ENCODE measurements around the gene SMARCD2.
A peak's percentile ranks its signal among the peaks of the same experiment; 100 is the strongest.
"Not testable (repeated sequence)": the region's sequence is repeated elsewhere in the genome, so short reads cannot be mapped to it uniquely, and the experiment has no call there.

Gene SMARCD2
- 146 to 198 (median 164) reads per million in 4 experiments for total RNA-seq

- peak; percentile 97 for DNase-seq
Measured at GRCh38 chr17:63842540-63843386, at the start of gene SMARCD2. Gene SMARCD2, minus strand, starts transcription at chr17:63842685. Its CDS starts 11 bp downstream, at chr17:63842674.

DNA sequence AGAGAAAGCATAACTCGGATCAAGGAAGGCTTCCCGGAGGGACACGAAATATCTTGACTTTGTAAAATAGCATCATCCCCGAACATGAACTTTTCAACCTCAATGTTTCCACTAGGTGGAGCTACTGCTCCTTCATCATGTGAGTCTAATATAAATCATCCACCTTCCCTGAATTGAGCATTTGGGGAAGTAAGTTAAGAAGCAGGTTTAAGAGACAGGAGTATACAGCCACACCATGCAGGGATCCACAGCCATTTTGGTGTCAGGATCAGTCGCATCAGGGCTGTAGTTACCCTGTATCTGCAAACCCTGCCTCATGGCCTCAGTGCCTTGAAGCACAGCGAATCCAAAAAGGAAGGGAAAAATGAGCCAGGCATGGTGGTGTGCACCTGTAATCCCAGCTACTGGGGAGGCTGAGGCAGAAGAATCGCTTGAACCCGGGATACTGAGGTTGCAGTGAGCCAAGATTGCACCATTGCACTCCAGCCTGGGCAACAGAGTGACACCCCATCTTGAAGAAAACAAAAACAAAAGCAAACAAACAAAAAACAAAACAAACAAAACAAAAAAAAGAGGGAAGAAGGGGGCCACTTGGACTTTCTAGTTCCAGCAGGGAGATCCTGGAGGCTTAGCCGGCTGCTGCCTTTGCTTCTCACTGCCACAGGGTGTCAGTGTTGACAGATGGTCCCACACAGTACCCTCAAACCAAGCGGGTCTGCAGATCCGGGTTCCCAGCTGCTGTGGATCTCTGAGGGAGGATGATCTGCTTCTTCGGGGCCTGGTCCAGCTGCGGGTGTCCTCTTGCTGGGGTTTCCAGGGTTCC, 46.8 kb upstream of the SMARCD2 start:
- not testable (repeated sequence) for DNase-seq

GRCh38 chr17:63885119-63885518, 42.6 kb upstream of the SMARCD2 start:
- DNase-seq, result not testable (repeated sequence)

DNA sequence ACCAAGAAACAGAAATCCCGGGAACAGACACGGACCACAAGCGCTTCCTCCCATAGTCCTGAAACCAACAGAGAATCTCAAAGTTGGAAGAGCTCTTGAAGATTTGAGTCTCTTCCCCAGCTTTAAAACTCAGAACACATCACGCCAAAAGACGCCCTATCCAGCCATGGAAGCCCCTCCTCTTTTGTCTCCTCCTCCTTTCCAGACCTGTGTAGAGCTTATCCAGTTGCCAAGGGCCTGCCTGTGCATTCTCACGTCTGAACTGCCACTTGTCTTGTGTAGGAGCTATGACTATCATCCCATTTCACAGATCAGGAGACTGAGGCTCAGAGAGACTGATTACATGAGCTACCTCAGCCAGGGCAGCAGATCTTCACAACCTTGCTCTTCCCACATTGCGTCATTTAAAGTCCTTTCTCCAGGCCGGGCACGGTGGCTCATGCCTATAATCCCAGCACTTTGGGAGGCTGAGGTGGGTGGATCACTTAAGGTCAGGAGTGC, 40.2 kb upstream of the SMARCD2 start:
- DNase-seq, result not testable (repeated sequence)

- DNase-seq, result peak; percentile 29
Measured at GRCh38 chr17:63881935-63882601, 39.6 kb upstream of the SMARCD2 start, which contains the start of gene GH2. Gene GH2, minus strand, starts transcription at chr17:63881944. Its CDS starts 143 bp downstream, at chr17:63881801.

DNA sequence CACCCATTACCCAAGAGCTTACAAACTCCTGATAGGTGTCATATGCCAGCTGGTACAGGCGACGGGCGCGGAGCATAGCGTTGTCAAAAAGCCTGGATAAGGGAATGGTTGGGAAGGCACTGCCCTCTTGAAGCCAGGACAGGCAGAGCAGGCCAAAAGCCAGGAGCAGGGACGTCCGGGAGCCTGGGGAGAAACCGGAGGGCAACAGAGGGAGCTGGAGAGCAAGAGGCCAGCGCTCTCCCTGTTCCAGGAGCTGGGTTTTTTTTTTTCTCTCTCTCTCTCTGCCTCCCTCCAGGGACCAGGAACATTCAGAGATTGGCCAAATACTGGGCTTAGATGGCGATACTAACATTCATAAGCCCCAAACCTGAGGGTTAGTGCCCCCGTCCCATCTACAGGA, 38.9 kb upstream of the SMARCD2 start:
- not testable (repeated sequence) for DNase-seq

GRCh38 chr17:63880706-63881105, 38.2 kb upstream of the SMARCD2 start:
- no peak for DNase-seq

DNA sequence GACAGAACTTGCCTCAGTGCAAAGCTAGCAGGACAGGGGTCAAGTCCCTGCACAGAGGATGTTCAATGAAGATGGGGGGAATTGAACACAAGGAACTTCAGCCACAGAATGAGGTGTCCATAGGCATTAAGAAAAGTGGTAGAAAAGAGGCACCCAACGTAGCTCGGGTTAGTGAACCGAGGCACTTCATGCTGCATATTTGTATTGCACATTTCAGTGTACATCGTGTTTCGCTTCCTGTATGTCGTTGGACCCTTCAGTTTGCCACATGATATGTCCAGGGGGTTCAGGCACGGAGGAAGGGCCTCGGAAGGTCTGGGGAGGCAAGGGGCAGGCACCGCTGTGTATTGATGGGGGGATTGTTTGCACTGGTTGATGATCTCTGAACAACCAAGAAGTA, 35.9 kb upstream of the SMARCD2 start:
- DNase-seq, result not testable (repeated sequence)

GRCh38 chr17:63874693-63875092, 32.2 kb upstream of the SMARCD2 start:
- DNase-seq, result not testable (repeated sequence)

DNA sequence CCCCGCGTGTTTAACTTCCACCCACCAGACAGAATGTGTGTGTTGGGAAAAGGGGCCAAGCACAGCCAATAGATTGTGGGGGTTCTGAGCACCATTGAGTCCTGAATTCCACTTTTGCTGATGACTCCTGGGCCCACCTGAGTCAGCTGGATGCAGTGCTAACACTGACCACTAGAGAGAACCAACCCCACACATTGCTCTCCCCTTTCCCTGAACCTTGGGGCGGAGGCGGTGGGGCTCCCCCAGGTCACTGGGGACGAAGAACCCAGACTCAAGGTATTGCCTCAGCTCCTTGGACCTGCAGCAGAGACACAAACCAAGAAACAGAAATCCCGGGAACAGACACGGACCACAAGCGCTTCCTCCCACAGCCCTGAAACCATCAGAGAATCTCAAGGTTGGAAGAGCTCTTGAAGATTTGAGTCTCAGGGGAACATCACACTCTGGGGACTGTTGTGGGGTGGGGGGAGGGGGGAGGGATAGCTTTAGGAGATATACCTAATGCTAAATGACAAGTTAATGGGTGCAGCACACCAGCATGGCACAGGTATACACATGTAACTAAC, 31.7 kb upstream of the SMARCD2 start:
- not testable (repeated sequence) for DNase-seq

DNA sequence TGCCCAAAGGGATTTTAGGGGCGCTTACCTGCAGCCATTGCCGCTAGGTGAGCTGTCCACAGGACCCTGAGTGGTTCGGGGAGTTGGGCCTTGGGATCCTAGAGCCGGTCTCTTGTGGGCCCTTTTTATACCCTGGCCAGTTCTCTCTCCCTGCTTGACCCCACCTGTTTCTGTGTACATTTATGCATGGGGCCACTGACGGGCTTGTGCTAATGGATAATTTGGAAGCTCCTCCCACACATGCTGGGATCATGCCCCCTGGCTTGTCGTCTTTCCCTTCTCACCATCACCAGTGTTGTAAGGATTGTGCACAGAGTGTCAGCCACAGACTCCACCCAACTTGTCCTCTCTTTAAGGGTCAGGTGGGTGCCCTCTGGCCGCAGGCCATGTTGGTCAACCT, 31.1 kb upstream of the SMARCD2 start, which contains the start of gene CSH2:
CSH2 (minus strand) TSS at position 101 of the 400 bp plus-strand sequence; CDS start at position 38, 63 bp downstream.
- DNase-seq, result not testable (repeated sequence)

DNA sequence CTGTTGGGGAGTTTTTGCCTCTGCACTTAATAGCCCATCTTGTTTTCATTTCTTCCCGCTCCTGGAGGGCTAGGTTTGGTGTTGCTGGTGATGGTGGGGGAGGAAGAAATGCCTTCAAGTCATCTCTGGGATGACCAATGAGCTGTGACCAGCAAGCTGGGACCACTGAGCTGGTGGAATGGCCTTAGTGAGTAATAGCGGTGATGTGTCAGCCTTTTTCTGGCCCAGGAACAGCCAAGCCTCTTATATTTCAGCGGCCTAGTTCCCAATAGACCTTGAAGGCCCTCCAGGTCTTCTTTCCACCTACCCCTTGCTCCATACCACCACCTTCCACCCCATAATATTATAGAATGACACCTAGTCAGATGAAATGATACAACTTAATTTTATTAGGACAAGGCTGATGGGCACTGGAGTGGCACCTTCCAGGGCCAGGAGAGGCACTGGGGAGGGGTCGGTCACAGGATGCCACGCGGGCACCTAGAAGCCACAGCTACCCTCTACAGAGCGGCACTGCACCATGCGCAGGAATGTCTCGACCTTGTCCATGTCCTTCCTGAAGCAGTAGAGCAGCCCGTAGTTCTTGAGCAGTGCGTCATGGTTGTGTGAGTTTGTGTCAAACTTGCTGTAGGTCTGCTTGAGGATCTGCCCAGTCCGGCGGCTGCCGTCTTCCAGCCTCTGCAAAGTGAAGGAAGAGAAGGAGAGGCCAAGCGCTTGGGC, 29.3 kb upstream of the SMARCD2 start:
- not testable (repeated sequence) for DNase-seq

DNA sequence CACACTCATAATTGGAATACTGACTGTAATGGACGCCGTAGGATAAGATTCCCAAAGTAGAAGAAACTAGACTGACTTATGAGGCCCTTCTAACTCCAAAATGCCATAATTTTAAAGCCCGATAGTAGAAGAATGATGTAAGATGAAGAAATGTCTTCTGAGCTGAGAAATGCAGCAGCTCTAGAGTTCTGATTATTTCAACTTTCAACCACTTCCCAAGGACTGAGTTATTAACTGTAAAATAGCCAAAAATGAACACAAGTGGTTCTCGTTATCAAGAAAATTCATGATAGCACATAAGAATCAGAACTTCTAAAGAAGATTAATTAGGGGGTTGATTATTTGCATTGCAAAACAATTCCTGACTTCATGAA, 27.8 kb upstream of the SMARCD2 start:
- DNase-seq, result not testable (repeated sequence)

DNA sequence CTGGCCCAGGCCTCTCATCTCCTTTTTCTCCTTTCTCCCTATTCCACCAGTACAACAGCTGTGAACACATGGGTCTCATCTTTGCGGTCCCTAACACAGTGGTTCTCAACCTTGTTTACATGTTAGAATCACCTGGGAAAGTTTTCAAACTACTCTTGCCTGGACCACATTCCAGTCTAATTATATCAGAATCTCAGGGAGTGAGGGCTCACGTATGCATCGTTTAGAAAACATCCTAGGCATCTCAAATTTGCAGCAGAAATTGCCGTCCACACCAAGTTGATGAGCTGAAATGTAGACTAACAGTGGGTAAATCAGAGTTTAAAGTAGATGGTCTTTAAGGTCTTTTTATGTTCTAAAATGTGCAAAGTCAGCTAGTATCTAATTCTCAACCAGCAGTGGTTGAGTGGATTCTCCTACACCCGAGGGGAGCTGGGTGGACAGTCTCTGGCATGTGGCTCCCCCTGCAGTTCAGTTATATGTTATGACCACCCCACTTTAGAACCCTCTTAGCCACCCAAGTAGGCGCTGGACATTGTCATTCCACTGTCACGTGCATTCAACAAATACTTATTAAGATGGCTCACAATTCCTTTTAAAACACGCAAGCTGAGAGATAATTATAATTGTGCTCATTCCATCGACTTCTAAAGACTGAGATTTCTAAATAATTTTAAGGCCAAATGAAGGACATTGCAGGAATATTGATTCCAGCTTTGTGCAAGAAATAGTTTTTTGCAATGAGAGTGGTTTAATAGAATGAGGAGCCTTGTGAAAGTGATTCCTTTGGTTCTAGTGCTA, 27.2 kb upstream of the SMARCD2 start:
- DNase-seq, result not testable (repeated sequence)

- DNase-seq, result not testable (repeated sequence)
Measured at GRCh38 chr17:63866625-63867024, 24.1 kb upstream of the SMARCD2 start.

DNA sequence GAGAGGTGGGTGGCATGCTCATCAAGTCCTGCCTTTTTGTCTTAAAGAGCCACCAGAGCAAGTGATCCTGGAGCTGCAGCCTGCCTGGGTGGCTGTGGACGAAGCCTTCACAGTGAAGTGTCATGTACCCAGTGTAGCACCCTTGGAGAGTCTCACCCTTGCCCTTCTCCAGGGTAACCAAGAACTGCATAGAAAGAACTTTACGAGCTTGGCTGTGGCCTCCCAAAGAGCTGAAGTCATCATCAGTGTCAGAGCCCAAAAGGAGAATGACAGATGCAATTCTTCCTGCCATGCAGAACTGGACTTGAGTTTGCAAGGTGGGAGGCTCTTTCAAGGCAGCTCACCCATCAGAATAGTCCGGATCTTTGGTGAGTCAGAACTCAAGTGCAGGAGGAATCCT, 16.8 kb upstream of the SMARCD2 start:
- DNase-seq, result no peak

GRCh38 chr17:63856425-63856824, 13.9 kb upstream of the SMARCD2 start:
- not testable (repeated sequence) for DNase-seq

DNA sequence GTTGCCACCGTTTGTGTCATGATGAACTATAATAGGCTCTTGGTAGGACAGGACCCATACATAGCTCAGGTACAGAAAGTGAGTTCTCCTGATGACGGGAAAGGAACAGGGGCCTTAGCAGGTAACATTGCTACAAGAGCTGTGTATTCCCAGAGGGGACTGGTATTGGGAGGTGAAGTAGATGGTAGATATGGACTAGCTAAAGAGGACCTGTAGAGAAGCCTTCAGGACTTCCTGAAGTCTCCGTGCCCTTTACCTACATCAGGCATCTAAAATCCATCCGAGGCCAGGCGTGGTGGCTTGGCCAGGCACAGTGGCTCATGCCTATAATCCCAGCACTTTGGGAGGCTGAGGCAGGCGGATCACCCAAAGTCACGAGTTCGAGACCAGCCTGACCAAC, 12.7 kb upstream of the SMARCD2 start:
- no peak for DNase-seq

DNA sequence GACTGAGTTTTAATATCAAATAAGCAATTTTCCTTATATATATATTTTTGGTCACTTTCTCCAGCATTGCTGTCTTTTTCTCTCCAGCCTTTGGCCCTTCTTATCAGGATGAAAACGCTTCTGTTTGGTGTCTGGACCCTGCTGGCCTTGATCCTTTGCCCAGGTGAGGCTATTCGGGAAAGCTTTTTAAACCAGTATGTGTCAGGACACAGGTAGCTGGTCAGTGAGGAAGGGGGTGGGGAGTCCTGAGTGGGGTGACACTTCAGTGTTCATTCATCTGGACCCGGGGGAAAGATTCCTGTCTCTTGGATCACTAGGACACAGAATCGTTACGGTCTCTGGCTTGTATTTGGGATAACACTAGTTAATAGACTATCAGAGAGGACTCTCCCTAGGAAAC, 12.2 kb upstream of the SMARCD2 start:
- DNase-seq, result no peak

DNA sequence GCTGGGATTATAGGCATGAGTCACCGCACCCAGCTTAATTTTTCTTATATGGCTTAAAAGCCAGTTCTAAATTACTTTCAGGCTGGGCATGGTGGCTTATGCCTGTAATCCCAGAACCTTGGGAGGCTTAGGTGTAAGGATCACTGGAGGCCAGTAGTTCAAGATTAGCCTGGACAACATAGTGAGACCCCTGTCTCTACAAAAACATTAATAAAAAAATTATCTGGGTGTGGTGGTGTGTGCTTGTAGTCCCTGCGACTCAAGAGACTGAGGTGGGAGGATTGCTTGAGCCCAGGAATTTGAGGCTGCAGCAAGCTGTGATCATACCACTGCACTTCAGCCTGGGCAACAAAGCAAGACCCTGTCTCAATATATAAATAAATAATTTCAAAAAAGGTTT, 10.8 kb upstream of the SMARCD2 start:
- no peak for DNase-seq

DNA sequence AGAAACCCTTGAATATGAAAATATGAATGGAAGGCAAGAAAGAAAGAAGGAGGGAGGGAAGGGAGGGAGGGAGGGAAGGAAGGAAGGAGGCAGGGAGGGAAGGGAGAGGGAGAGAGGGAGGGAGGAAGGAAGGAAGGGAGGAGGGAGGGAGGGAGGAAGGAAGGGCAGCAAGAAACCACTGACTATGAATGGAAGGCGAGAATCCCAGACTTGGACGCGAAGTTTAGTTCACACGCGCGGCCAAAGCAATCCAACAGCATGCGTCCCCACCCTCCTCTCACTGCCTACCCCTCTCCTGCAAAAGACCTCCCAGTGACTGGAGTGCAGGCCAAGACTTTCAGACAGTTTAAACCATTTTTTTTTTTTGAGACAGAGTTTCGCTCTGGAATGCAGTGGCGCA, 7.9 kb upstream of the SMARCD2 start:
- DNase-seq, result no peak

Measured in effector CD8-positive, alpha-beta T cell (primary cell).